K562 (cell line): ENCODE data around the gene NXN. TPM values are rescaled to one million over a fixed set of nuclear protein-coding genes. Genes with fewer than 3 reads are reported as not detected.
A peak's percentile ranks its signal among the peaks of the same experiment; 100 is the strongest.

Experiments used
- ARHGAP35 ChIP-seq: fragments of 450-650 bp; IDR thresholded peaks from 2 replicates; pipeline ENCODE4 v1.6.1; 2018; ENCODE audit not compliant: partially characterized antibody
- ATF3 ChIP-seq, 2 experiments: fragments of 450-650 bp in 1 of 2; sonication (generic) in 1 of 2; formaldehyde crosslinking in 1 of 2; IDR thresholded peaks in 1 of 2; conservative IDR thresholded peaks in 1 of 2; 2 replicates each; pipeline versions ENCODE4 v1.6.1 to v1.8.1; 2016 to 2023; ENCODE audit warnings: mild to moderate bottlenecking in 2 of 2, moderate library complexity in 2 of 2, inconsistent platforms in 1 of 2, missing genetic modification reagents in 1 of 2
- BRD9 ChIP-seq: fragments of 450-650 bp; IDR thresholded peaks from 2 replicates; pipeline ENCODE4 v1.6.1; 2018; ENCODE audit warnings: low read depth; ENCODE audit not compliant: partially characterized antibody
- CHD4 ChIP-seq: fragments of 200-600 bp; sonication (generic); IDR thresholded peaks from 3 replicates; pipeline ENCODE4 v1.6.1; 2012; ENCODE audit warnings: low read depth, mild to moderate bottlenecking, mixed read lengths, low read length, inconsistent platforms; ENCODE audit not compliant: insufficient read depth, insufficient replicate concordance, poor library complexity, severe bottlenecking
- CREB1 ChIP-seq, 2 experiments: sonication (generic) in 1 of 2; formaldehyde crosslinking in 1 of 2; IDR thresholded peaks; 2 replicates each; pipeline versions ENCODE4 v1.6.1 to v1.8.0; 2012 to 2022; ENCODE audit warnings: inconsistent platforms in 1 of 2, mild to moderate bottlenecking in 1 of 2, missing genetic modification reagents in 1 of 2, moderate library complexity in 1 of 2
- E2F6 ChIP-seq, 2 experiments: IDR thresholded peaks; 2 replicates each; pipeline ENCODE4 v1.6.1; 2011; ENCODE audit warnings: borderline replicate concordance in 1 of 2, control low read depth in 1 of 2, low read depth in 1 of 2, low read length in 1 of 2, mild to moderate bottlenecking in 1 of 2, mixed read lengths in 1 of 2, moderate library complexity in 1 of 2; ENCODE audit not compliant: insufficient read depth in 1 of 2, insufficient read length in 1 of 2, poor library complexity in 1 of 2, severe bottlenecking in 1 of 2; ENCODE audit errors: extremely low read depth in 1 of 2
- GTF2B ChIP-seq: IDR thresholded peaks from 2 replicates; pipeline ENCODE4 v1.6.1; 2011; ENCODE audit not compliant: insufficient read length; ENCODE audit errors: extremely low read depth
- MYC ChIP-seq, 2 experiments: fragments of 250-450 bp in 1 of 2; sonication (Bioruptor Pico) in 1 of 2; IDR thresholded peaks; 2 replicates each; pipeline versions ENCODE4 v1.5.1 to v1.6.1; 2012 to 2021; ENCODE audit warnings: low read depth in 2 of 2, borderline replicate concordance in 1 of 2, improper control_type of control experiment in 1 of 2, low read length in 1 of 2, mild to moderate bottlenecking in 1 of 2, moderate library complexity in 1 of 2
- NR2C1 ChIP-seq, 2 experiments: fragments of 450-650 bp; IDR thresholded peaks; 2 replicates each; pipeline ENCODE4 v1.6.1; 2017; ENCODE audit warnings: mild to moderate bottlenecking in 2 of 2, antibody characterized with exemption in 1 of 2, inconsistent platforms in 1 of 2, missing compliant biosample characterization in 1 of 2, missing genetic modification characterization in 1 of 2
- PHB ChIP-seq: fragments of 250-450 bp; sonication (Bioruptor Pico); IDR thresholded peaks from 2 replicates; pipeline ENCODE4 v1.5.0; 2021
- PURB ChIP-seq: sonication (generic); formaldehyde crosslinking; IDR thresholded peaks from 2 replicates; pipeline ENCODE4 v1.9.0; 2021; ENCODE audit warnings: low read depth, mild to moderate bottlenecking, missing genetic modification reagents
- RUNX1 ChIP-seq: sonication (generic); IDR thresholded peaks from 2 replicates; pipeline ENCODE4 v1.6.1; 2016; ENCODE audit warnings: antibody characterized with exemption, low read depth
- SOX6 ChIP-seq: fragments of 450-650 bp; IDR thresholded peaks from 2 replicates; pipeline ENCODE4 v1.6.1; 2014; ENCODE audit warnings: mild to moderate bottlenecking
- SPI1 ChIP-seq: IDR thresholded peaks from 2 replicates; pipeline ENCODE4 v1.6.1; 2011; ENCODE audit warnings: low read depth, low read length, control low read depth, borderline replicate concordance
- SRSF3 ChIP-seq: fragments of 200-400 bp; formaldehyde crosslinking; IDR thresholded peaks from 2 replicates; pipeline ENCODE4 v1.6.1; 2016; ENCODE audit warnings: mild to moderate bottlenecking, low read length, moderate library complexity; ENCODE audit not compliant: insufficient read depth
- STAT5A ChIP-seq: IDR thresholded peaks from 2 replicates; pipeline ENCODE4 v1.6.1; 2012; ENCODE audit warnings: low read length, inconsistent platforms, borderline replicate concordance
- TAF1 ChIP-seq: IDR thresholded peaks from 2 replicates; pipeline ENCODE4 v1.6.1; 2011; ENCODE audit warnings: mild to moderate bottlenecking, low read length, moderate library complexity; ENCODE audit not compliant: insufficient read depth, control insufficient read depth, severe bottlenecking; ENCODE audit errors: extremely low read depth
- ZFP1 ChIP-seq: fragments of 450-650 bp; formaldehyde crosslinking; IDR thresholded peaks from 2 replicates; pipeline ENCODE4 v1.4.0; 2020; ENCODE audit warnings: mild to moderate bottlenecking, mixed read lengths
- ZNF133 ChIP-seq: fragments of 250-450 bp; sonication (Bioruptor Pico); IDR thresholded peaks from 2 replicates; pipeline ENCODE4 v1.4.0; 2020; ENCODE audit warnings: mild to moderate bottlenecking
- ZNF764 ChIP-seq: fragments of 250-450 bp; sonication (Bioruptor Pico); IDR thresholded peaks from 2 replicates; pipeline ENCODE4 v1.4.0; 2020; ENCODE audit warnings: low read depth, mild to moderate bottlenecking, moderate library complexity
- polyA plus RNA-seq, 8 experiments: library from polyadenylated mRNA; depleted of rRNA in 4 of 8; stranded (reverse) in 5 of 8; unstranded in 3 of 8; fragments of >200 nt; fragmentation: Nextera tagmentation in 2 of 8; fragmentation: Illumina TruSeq in 1 of 8; extraction: Ambion mirVana in 2 of 8; extraction: Trizol in 1 of 8; gene quantifications; 2 replicates each; pipeline versions ENCODE4 v1.2.1 to v1.2.3, GENCODE V29; 2011 to 2014; ENCODE audit warnings: inconsistent platforms in 1 of 8, missing spikeins in 1 of 8
- total RNA-seq, 7 experiments: library from RNA; depleted of rRNA in 6 of 7; stranded (reverse); fragments of >200 nt in 6 of 7; fragmentation: Illumina TruSeq in 2 of 7; extraction: Trizol in 2 of 7; gene quantifications; 2 replicates each; pipeline versions ENCODE4 v1.2.1 to v1.2.3, GENCODE V29; 2011 to 2021; ENCODE audit warnings: low replicate concordance in 1 of 7
- TF ChIP-seq, protein P1 (sequence below): fragments of 450-650 bp; IDR thresholded peaks from 2 replicates; pipeline ENCODE4 v1.6.1; 2016; ENCODE audit warnings: mild to moderate bottlenecking

Gene NXN
- total and polyA plus RNA-seq, 9 of the 15 experiments (the other 6 are each of a cell fraction or from before 2014, with no cell fraction given): 0.08 to 0.39 (median 0.29) TPM; not detected in 5

DNA sequence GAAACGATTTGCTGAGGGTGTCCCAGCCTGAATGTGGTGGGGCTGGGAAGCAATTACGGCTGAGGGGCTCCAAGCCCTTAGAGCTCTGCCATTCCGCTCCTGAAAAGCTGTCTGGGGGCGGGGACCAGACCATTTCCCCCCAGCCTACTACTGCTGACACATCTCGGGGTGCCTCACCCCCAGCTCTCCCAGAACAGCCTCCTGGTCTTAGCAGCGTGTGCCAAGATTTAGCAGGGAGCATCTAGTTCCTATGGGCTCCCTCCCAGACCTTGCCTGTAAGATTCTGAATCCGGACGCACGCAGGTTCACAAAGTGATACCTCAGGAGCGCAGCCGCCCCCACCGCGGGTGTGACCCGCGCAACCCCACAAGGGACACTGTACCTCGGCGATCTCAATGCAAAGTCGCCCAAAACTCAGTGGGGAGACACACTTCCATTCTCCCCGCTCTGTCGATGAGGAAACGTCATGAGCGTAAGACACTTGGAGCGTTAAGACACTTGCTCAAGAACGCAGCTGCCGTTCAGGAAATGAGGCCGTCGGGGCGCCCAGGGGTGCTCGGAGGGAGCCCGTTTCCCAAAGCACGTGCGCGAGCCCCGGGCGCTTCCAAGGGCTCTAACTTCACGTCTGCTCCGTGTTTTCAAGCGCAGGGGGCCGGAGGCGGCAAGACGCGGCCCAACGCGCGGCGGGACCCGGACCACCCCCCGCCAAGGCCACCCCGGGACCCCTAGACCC lies 228.1 kb downstream of the NXN start (continued):
- TF ChIP-seq ZFP1 (no peak), SRSF3 (no peak), NR2C1 (IDR thresholded peaks at IDR 0.05) (no peak), NR2C1 (tag; IDR thresholded peaks at IDR 0.05) (no peak), SOX6 (no peak), SPI1 (no peak), CHD4 (no peak), ARHGAP35 (no peak), GTF2B (no peak), BRD9 (no peak), ZNF764 (CRISPR knock-in tag) (no peak), ZNF133 (CRISPR knock-in tag) (no peak), PHB (no peak), STAT5A (no peak), MYC (IDR thresholded peaks at IDR 0.05; ENCODE audit: low read depth, low read length) (peak; percentile 51), MYC (CRISPR knock-in tag; IDR thresholded peaks at IDR 0.05; ENCODE audit: borderline replicate concordance, low read depth) (peak; percentile 60; the same call in 1 of the 2 replicates), E2F6 (IDR thresholded peaks at IDR 0.05; ENCODE audit: borderline replicate concordance in 1 of 2, extremely low read depth in 1 of 2, insufficient read depth in 1 of 2, insufficient read length in 1 of 2, low read depth in 1 of 2, low read length in 1 of 2, poor library complexity in 1 of 2, severe bottlenecking in 1 of 2) (no peak), TAF1 (no peak), RUNX1 (no peak), ATF3 (IDR thresholded peaks at IDR 0.05) (no peak), ATF3 (CRISPR knock-in tag; conservative IDR thresholded peaks at IDR 0.05) (no peak), PURB (no peak), CREB1 (IDR thresholded peaks at IDR 0.05) (no peak), CREB1 (CRISPR knock-in tag; IDR thresholded peaks at IDR 0.05) (no peak)
- TF ChIP-seq, protein P1, sequence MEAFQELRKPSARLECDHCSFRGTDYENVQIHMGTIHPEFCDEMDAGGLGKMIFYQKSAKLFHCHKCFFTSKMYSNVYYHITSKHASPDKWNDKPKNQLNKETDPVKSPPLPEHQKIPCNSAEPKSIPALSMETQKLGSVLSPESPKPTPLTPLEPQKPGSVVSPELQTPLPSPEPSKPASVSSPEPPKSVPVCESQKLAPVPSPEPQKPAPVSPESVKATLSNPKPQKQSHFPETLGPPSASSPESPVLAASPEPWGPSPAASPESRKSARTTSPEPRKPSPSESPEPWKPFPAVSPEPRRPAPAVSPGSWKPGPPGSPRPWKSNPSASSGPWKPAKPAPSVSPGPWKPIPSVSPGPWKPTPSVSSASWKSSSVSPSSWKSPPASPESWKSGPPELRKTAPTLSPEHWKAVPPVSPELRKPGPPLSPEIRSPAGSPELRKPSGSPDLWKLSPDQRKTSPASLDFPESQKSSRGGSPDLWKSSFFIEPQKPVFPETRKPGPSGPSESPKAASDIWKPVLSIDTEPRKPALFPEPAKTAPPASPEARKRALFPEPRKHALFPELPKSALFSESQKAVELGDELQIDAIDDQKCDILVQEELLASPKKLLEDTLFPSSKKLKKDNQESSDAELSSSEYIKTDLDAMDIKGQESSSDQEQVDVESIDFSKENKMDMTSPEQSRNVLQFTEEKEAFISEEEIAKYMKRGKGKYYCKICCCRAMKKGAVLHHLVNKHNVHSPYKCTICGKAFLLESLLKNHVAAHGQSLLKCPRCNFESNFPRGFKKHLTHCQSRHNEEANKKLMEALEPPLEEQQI: no peak
